Calu3 (cell line): Measurements from ENCODE around the gene TANGO6. TPM values are rescaled to one million over a fixed set of nuclear protein-coding genes. Genes with fewer than 3 reads are reported as not detected.

Experiments
- BruUV-seq: library from RNA; stranded (reverse); fragments of 400-500 nt; replicated peaks from 2 replicates; lab custom pipeline; 2021; lab: Mats Ljungman, UMichigan
- CTCF ChIA-PET: fragments of 300-600 bp; sonication (Branson Sonifier 250); formaldehyde crosslinking; loops from one replicate; lab custom pipeline; 2022; ENCODE audit warnings: antibody characterized with exemption; lab: Charles Lee
- DNase-seq: peaks from one replicate; pipeline ENCODE4 v3.0.0; 2022
- H3K27ac Mint-ChIP-seq: one replicate; pipeline ENCODE4 v1.8.0; 2022; ENCODE audit warnings: mixed read lengths; ENCODE audit not compliant: unreplicated experiment
- H3K27me3 Mint-ChIP-seq: one replicate; pipeline ENCODE4 v1.8.0; 2022; ENCODE audit warnings: mixed read lengths; ENCODE audit not compliant: unreplicated experiment
- H3K36me3 Mint-ChIP-seq: one replicate; pipeline ENCODE4 v1.8.0; 2022; ENCODE audit warnings: mild to moderate bottlenecking, moderate library complexity, mixed read lengths; ENCODE audit not compliant: insufficient read depth, unreplicated experiment
- H3K4me1 Mint-ChIP-seq: one replicate; pipeline ENCODE4 v1.8.0; 2022; ENCODE audit warnings: mild to moderate bottlenecking, low read depth, mixed read lengths; ENCODE audit not compliant: unreplicated experiment
- H3K4me3 Mint-ChIP-seq: one replicate; pipeline ENCODE4 v1.8.0; 2022; ENCODE audit warnings: mild to moderate bottlenecking, low read depth, moderate library complexity, mixed read lengths; ENCODE audit not compliant: unreplicated experiment
- H3K9me3 Mint-ChIP-seq: one replicate; pipeline ENCODE4 v1.8.0; 2022; ENCODE audit warnings: low read depth, mixed read lengths; ENCODE audit not compliant: unreplicated experiment
- CTCF ChIP-seq: fragments of 200-600 bp; IDR thresholded peaks from one replicate; pipeline ENCODE4 v1.8.0; 2022; ENCODE audit warnings: antibody characterized with exemption; ENCODE audit not compliant: unreplicated experiment
- intact Hi-C: fragments of 100-400 bp; cut with micrococcal nuclease; formaldehyde crosslinking; loops from one replicate; pipeline ENCODE4 v1.10.0; 2022; ENCODE audit not compliant: unreplicated experiment
- total RNA-seq: library from RNA; stranded (reverse); gene quantifications from 2 replicates; pipeline ENCODE4 v1.2.3, GENCODE V29; 2022

TANGO6 gene
- total RNA-seq, 1 experiment from 2014 or later, result 18.0 TPM

GRCh38 chr16:68939692-68940320, 96.5 kb downstream of the TANGO6 start:
- CTCF ChIA-PET, result interaction anchor here (0.6 to 0.7 kb wide), 2 partner anchors 53 to 253 kb away, joined by 4 to 7 read pairs; no protein-coding TSS in a partner anchor
- intact Hi-C loops, result no loop called here

GRCh38 chr16:68940816-68941215, 97.5 kb downstream of the TANGO6 start:
- TF ChIP-seq CTCF, result no peak
- BruUV-seq, result no TSS peak
- peaks cover 4% of the 10 kb centered on the region for H3K9me3 Mint-ChIP-seq

More at GRCh38 chr16:68939692-68940320, 96.5 kb downstream of the TANGO6 start:
- no peaks in the 10 kb centered on the region for H3K4me1 Mint-ChIP-seq
- BruUV-seq, result no TSS peak
- no peak overlapping the region for H3K4me3 Mint-ChIP-seq
- no peaks in the 10 kb centered on the region for H3K36me3 Mint-ChIP-seq
- no peak for TF ChIP-seq CTCF
- no peak for DNase-seq
- no peaks in the 10 kb centered on the region for H3K27me3 Mint-ChIP-seq
- H3K27ac Mint-ChIP-seq, result no peak overlapping the region
- peaks cover 2% of the 10 kb centered on the region for H3K9me3 Mint-ChIP-seq

GRCh38 chr16:68943961-68944360, 100.6 kb downstream of the TANGO6 start:
- Mint-ChIP-seq H3K27me3 (no peaks in the 10 kb centered on the region), H3K36me3 (no peaks in the 10 kb centered on the region), H3K27ac (no peak overlapping the region), H3K4me1 (no peaks in the 10 kb centered on the region), H3K9me3 (peaks cover 4% of the 10 kb centered on the region), H3K4me3 (no peak overlapping the region)
- BruUV-seq, result no TSS peak
- intact Hi-C loops, result no loop called here
- TF ChIP-seq CTCF, result no peak
- no peak for DNase-seq
- CTCF ChIA-PET, result no interaction called here

More at GRCh38 chr16:68940816-68941215, 97.5 kb downstream of the TANGO6 start:
- CTCF ChIA-PET, result no interaction called here
- no peak for DNase-seq
- H3K27me3 Mint-ChIP-seq, result no peaks in the 10 kb centered on the region
- intact Hi-C loops, result no loop called here
- no peaks in the 10 kb centered on the region for H3K36me3 Mint-ChIP-seq
- H3K27ac Mint-ChIP-seq, result no peak overlapping the region
- H3K4me3 Mint-ChIP-seq, result no peak overlapping the region
- H3K4me1 Mint-ChIP-seq, result no peaks in the 10 kb centered on the region

- CTCF ChIA-PET, result interaction anchor here (0.6 to 0.7 kb wide), 2 partner anchors 101 to 631 kb away, joined by 3 read pairs; no protein-coding TSS in a partner anchor
- no peaks in the 10 kb centered on the region for H3K27me3 Mint-ChIP-seq
- H3K27ac Mint-ChIP-seq, result no peak overlapping the region
- H3K9me3 Mint-ChIP-seq, result peaks cover 4% of the 10 kb centered on the region
- DNase-seq, result no peak
- intact Hi-C loops, result no loop called here
- TF ChIP-seq CTCF, result no peak
- BruUV-seq, result no TSS peak
- H3K4me3 Mint-ChIP-seq, result no peak overlapping the region
- H3K4me1 Mint-ChIP-seq, result peaks cover 8% of the 10 kb centered on the region
- H3K36me3 Mint-ChIP-seq, result no peaks in the 10 kb centered on the region
Observed at GRCh38 chr16:68948230-68948910, 105.0 kb downstream of the TANGO6 start.
